SK-N-SH (cell line): ENCODE results near the gene CEACAM8. TPM values are rescaled to one million over a fixed set of nuclear protein-coding genes. Genes with fewer than 3 reads are reported as not detected.

Experiments used
- CTCF ChIA-PET: fragments of 300-600, 350-600 bp; formaldehyde crosslinking; extraction: SDS; loops from one replicate; lab custom pipeline; 2021; lab: Yijun Ruan, JAX
- POLR2A ChIA-PET: fragments of 350-600 bp; sonication (Branson Sonifier 250); formaldehyde crosslinking; extraction: SDS; loops from one replicate; lab custom pipeline; 2020; ENCODE audit warnings: antibody characterized with exemption, inconsistent platforms; lab: Yijun Ruan, JAX
- DNase-seq: peaks from one replicate; pipeline ENCODE4 v3.0.0; 2012
- H2AFZ ChIP-seq: fragments of 200-600 bp; sonication (generic); 2 replicates; pipeline ENCODE4 v1.8.1; 2016; ENCODE audit warnings: antibody characterized with exemption, mild to moderate bottlenecking, low read depth
- H3F3A ChIP-seq: fragments of 200-600 bp; sonication (generic); replicated peaks from 2 replicates; pipeline ENCODE3; 2016; ENCODE audit warnings: antibody characterized with exemption, mild to moderate bottlenecking; ENCODE audit not compliant: insufficient read depth
- H3K27ac ChIP-seq, 2 experiments: fragments of 200-500 bp in 1 of 2; fragments of 200-600 bp in 1 of 2; sonication (Bioruptor generic) in 1 of 2; sonication (generic), shearing (Covaris generic) in 1 of 2; 2 replicates each; pipeline versions ENCODE4 v1.5.1 to v1.6.1; 2014 to 2016; ENCODE audit warnings: low read depth in 2 of 2, inconsistent platforms in 1 of 2, low read length in 1 of 2, mild to moderate bottlenecking in 1 of 2, mixed read lengths in 1 of 2
- H3K27me3 ChIP-seq: fragments of 200-600 bp; sonication (generic), shearing (Covaris generic); 2 replicates; pipeline ENCODE4 v1.6.1; 2016; ENCODE audit warnings: mixed run types; ENCODE audit not compliant: insufficient read depth
- H3K36me3 ChIP-seq, 2 experiments: fragments of 200-500 bp in 1 of 2; fragments of 200-600 bp in 1 of 2; sonication (Bioruptor generic) in 1 of 2; sonication (generic) in 1 of 2; replicated peaks in 1 of 2; 2 replicates each; pipeline versions ENCODE3 to v1.5.1; 2014 to 2016; ENCODE audit warnings: low read length in 1 of 2, mild to moderate bottlenecking in 1 of 2; ENCODE audit not compliant: insufficient read depth in 2 of 2, control insufficient read depth in 1 of 2
- H3K4me1 ChIP-seq, 2 experiments: fragments of 200-500 bp in 1 of 2; fragments of 200-600 bp in 1 of 2; sonication (Bioruptor generic) in 1 of 2; sonication (generic), shearing (Covaris generic) in 1 of 2; 2 replicates each; pipeline versions ENCODE4 v1.5.1 to v1.6.1; 2014 to 2016; ENCODE audit warnings: low read depth in 1 of 2, low read length in 1 of 2, mixed run types in 1 of 2; ENCODE audit not compliant: insufficient read depth in 2 of 2, control insufficient read depth in 1 of 2
- H3K4me2 ChIP-seq: fragments of 200-600 bp; sonication (generic), shearing (Covaris generic); 2 replicates; pipeline ENCODE4 v1.6.1; 2017; ENCODE audit warnings: mixed run types
- H3K4me3 ChIP-seq, 2 experiments: fragments of 200-500 bp in 1 of 2; fragments of 200-600 bp in 1 of 2; sonication (Bioruptor generic) in 1 of 2; sonication (generic), shearing (Covaris generic) in 1 of 2; 2 replicates each; pipeline versions ENCODE4 v1.5.1 to v1.8.1; 2014 to 2016; ENCODE audit warnings: low read depth in 2 of 2, inconsistent platforms in 1 of 2, low read length in 1 of 2, mild to moderate bottlenecking in 1 of 2, mixed read lengths in 1 of 2, moderate library complexity in 1 of 2
- H3K79me2 ChIP-seq: fragments of 200-600 bp; sonication (generic); 2 replicates; pipeline ENCODE4 v1.8.1; 2017; ENCODE audit warnings: mild to moderate bottlenecking; ENCODE audit not compliant: insufficient read depth
- H3K9ac ChIP-seq: fragments of 200-600 bp; sonication (generic); 2 replicates; pipeline ENCODE4 v1.6.1; 2017; ENCODE audit warnings: mixed run types
- H3K9me2 ChIP-seq: fragments of 200-600 bp; sonication (generic); 2 replicates; pipeline ENCODE4 v1.6.1; 2017; ENCODE audit warnings: mixed run types
- H3K9me3 ChIP-seq: fragments of 200-600 bp; sonication (generic); 2 replicates; pipeline ENCODE4 v1.6.1; 2017; ENCODE audit warnings: mixed run types, mild to moderate bottlenecking, moderate library complexity
- H4K20me1 ChIP-seq: fragments of 200-600 bp; sonication (generic); 2 replicates; pipeline ENCODE4 v1.6.1; 2017; ENCODE audit warnings: mild to moderate bottlenecking, mixed run types; ENCODE audit not compliant: insufficient read depth
- CHD2 ChIP-seq: fragments of 150-350 bp; IDR thresholded peaks from 2 replicates; pipeline ENCODE4 v1.6.1; 2018; ENCODE audit warnings: low read length; ENCODE audit not compliant: partially characterized antibody
- CTCF ChIP-seq: fragments of 200-600 bp; sonication (generic); IDR thresholded peaks from 2 replicates; pipeline ENCODE4 v1.6.1; 2017; ENCODE audit warnings: antibody characterized with exemption, mild to moderate bottlenecking, moderate library complexity
- EP300 ChIP-seq, 2 experiments: IDR thresholded peaks; 2 replicates each; pipeline versions ENCODE4 v1.4.0 to v1.6.1; 2012; ENCODE audit warnings: borderline replicate concordance in 1 of 2, low read depth in 1 of 2, low read length in 1 of 2
- EZH2phosphoT487 ChIP-seq: fragments of 200-600 bp; sonication (generic); IDR thresholded peaks from 2 replicates; pipeline ENCODE4 v1.6.1; 2017; ENCODE audit warnings: low read depth, mixed run types, mild to moderate bottlenecking, antibody characterized with exemption, moderate library complexity, borderline replicate concordance
- GATA2 ChIP-seq: sonication (generic); formaldehyde crosslinking; IDR thresholded peaks from 2 replicates; pipeline ENCODE4 v1.5.0; 2020; ENCODE audit warnings: mild to moderate bottlenecking, missing genetic modification reagents
- JUND ChIP-seq: IDR thresholded peaks from 2 replicates; pipeline ENCODE4 v1.4.0; 2012
- MAX ChIP-seq: IDR thresholded peaks from 2 replicates; pipeline ENCODE4 v1.4.0; 2012; ENCODE audit warnings: low read depth
- NFIC ChIP-seq: IDR thresholded peaks from 2 replicates; pipeline ENCODE4 v1.4.0; 2012; ENCODE audit warnings: borderline replicate concordance
- PBX3 ChIP-seq: IDR thresholded peaks from 2 replicates; pipeline ENCODE4; 2012
- POLR2AphosphoS5 ChIP-seq: IDR thresholded peaks from 2 replicates; pipeline ENCODE4 v1.6.1; 2012; ENCODE audit warnings: low read depth, low read length
- RXRA ChIP-seq: IDR thresholded peaks from 2 replicates; pipeline ENCODE4 v1.4.0; 2012; ENCODE audit warnings: low read depth, mild to moderate bottlenecking, borderline replicate concordance
- TCF12 ChIP-seq: IDR thresholded peaks from 2 replicates; pipeline ENCODE4 v1.4.0; 2012
- TEAD4 ChIP-seq: IDR thresholded peaks from 2 replicates; pipeline ENCODE4 v1.4.0; 2012; ENCODE audit warnings: mild to moderate bottlenecking, borderline replicate concordance; ENCODE audit not compliant: insufficient read depth
- USF2 ChIP-seq: fragments of 150-350 bp; IDR thresholded peaks from 2 replicates; pipeline ENCODE4 v1.6.1; 2017; ENCODE audit warnings: antibody characterized with exemption, low read length, low read depth, borderline replicate concordance
- YY1 ChIP-seq: IDR thresholded peaks from 2 replicates; pipeline ENCODE4 v1.4.0; 2012; ENCODE audit warnings: low read depth, mild to moderate bottlenecking
- ZBTB33 ChIP-seq: IDR thresholded peaks from 2 replicates; pipeline ENCODE4 v1.4.0; 2012; ENCODE audit warnings: low read depth, borderline replicate concordance
- WGBS: methylation state at CpG from one replicate; pipeline ENCODE4 v1.1.6; 2017; ENCODE audit warnings: low lambda C conversion rate; 5-methylcytosine and 5-hydroxymethylcytosine counted together
- polyA plus RNA-seq, 3 experiments: library from polyadenylated mRNA; depleted of rRNA; stranded (reverse); fragments of >200 nt; gene quantifications; 2 replicates each; pipeline ENCODE4 v1.2.3, GENCODE V29; 2012

Gene CEACAM8
- polyA plus RNA-seq, 1 of the 3 experiments (the other 2 are of a cell fraction): not detected

- Histone ChIP-seq H3K36me3 (no peaks in the 10 kb centered on the region), H3K4me1 (no peaks in the 10 kb centered on the region), H3K9me2 (no peaks in the 10 kb centered on the region), H3K27ac (no peak overlapping the region), H3K27me3 (peaks cover 11% of the 10 kb centered on the region; the same call in 1 of the 2 replicates), H3K9ac (no peak overlapping the region), H3K4me3 (no peak overlapping the region), H4K20me1 (no peaks in the 10 kb centered on the region), H2AFZ (no peak overlapping the region), H3K9me3 (no peaks in the 10 kb centered on the region), H3K4me2 (no peak overlapping the region), H3K79me2 (no peaks in the 10 kb centered on the region), H3F3A (no peaks in the 10 kb centered on the region)
- TF ChIP-seq YY1 (no peak), PBX3 (no peak), EP300 (IDR thresholded peaks at IDR 0.05; ENCODE audit: borderline replicate concordance in 1 of 2, low read depth in 1 of 2, low read length in 1 of 2) (no peak), MAX (no peak), RXRA (no peak), CTCF (no peak), NFIC (no peak), ZBTB33 (no peak), POLR2AphosphoS5 (no peak), CHD2 (no peak)
- DNase-seq: no peak
- POLR2A ChIA-PET: no interaction called here
- CTCF ChIA-PET: interaction anchor here (1.1 to 2.7 kb wide), 3 partner anchors 12 to 22 kb away, joined by 4 to 14 read pairs (median 5); no protein-coding TSS in a partner anchor
These were observed 10.3 kb downstream of the CEACAM8 start for GRCh38 chr19:42584466-42584865.

- Histone ChIP-seq H3F3A (no peaks in the 10 kb centered on the region), H3K9me2 (no peaks in the 10 kb centered on the region), H3K27ac (no peak overlapping the region), H3K79me2 (no peaks in the 10 kb centered on the region), H3K27me3 (peaks cover 27% of the 10 kb centered on the region), H4K20me1 (no peaks in the 10 kb centered on the region), H3K36me3 (no peaks in the 10 kb centered on the region), H3K4me1 (no peaks in the 10 kb centered on the region), H3K9ac (no peak overlapping the region), H3K4me2 (no peak overlapping the region), H3K4me3 (no peak overlapping the region), H2AFZ (no peak overlapping the region), H3K9me3 (no peaks in the 10 kb centered on the region)
- WGBS: 0% methylated on average over 1 of the region's 1 CpG
- no peak for DNase-seq
- TF ChIP-seq TCF12 (no peak), NFIC (no peak), USF2 (no peak), POLR2AphosphoS5 (no peak), GATA2 (CRISPR knock-in tag) (no peak), JUND (no peak), TEAD4 (no peak), EZH2phosphoT487 (no peak)
- ChIA-PET POLR2A (no interaction called here), CTCF (interaction anchor here (1.0 to 2.6 kb wide), 3 partner anchors 10 to 30 kb away, joined by 3 to 12 read pairs (median 11); no protein-coding TSS in a partner anchor)
These were observed 17.7 kb downstream of the CEACAM8 start for GRCh38 chr19:42577016-42577415.
